MM.1S (cell line): ENCODE results near the gene TYMS.

Source experiments
- DNase-seq: peaks from one replicate; pipeline ENCODE4 v3.0.0-alpha.2; 2015
- H2AFZ ChIP-seq: fragments of 300-600 bp; sonication (generic); 2 replicates; pipeline ENCODE4 v1.6.0; 2016; ENCODE audit warnings: antibody characterized with exemption, low read length
- H3F3A ChIP-seq: fragments of 300-600 bp; sonication (generic); 2 replicates; pipeline ENCODE4 v1.6.1; 2016; ENCODE audit warnings: mild to moderate bottlenecking, antibody characterized with exemption, low read length, moderate library complexity, mixed read lengths; ENCODE audit not compliant: insufficient read depth
- H3K27ac ChIP-seq: fragments of 300-600 bp; sonication (generic); 2 replicates; pipeline ENCODE4 v1.5.1; 2016; ENCODE audit warnings: mild to moderate bottlenecking, low read length
- H3K27me3 ChIP-seq: fragments of 300-600 bp; sonication (generic); replicated peaks from 2 replicates; pipeline ENCODE4 v1.6.0; 2016; ENCODE audit warnings: low read length; ENCODE audit not compliant: insufficient read depth
- H3K36me3 ChIP-seq: fragments of 300-600 bp; sonication (generic); replicated peaks from 2 replicates; pipeline ENCODE4 v1.6.1; 2016; ENCODE audit warnings: mild to moderate bottlenecking, low read length, mixed read lengths; ENCODE audit not compliant: insufficient read depth
- H3K4me1 ChIP-seq: fragments of 300-600 bp; sonication (generic); 2 replicates; pipeline ENCODE4 v1.6.1; 2016; ENCODE audit warnings: low read length, mixed read lengths
- H3K4me2 ChIP-seq: fragments of 300-600 bp; sonication (generic); 2 replicates; pipeline ENCODE4 v1.6.0; 2016; ENCODE audit warnings: low read depth, low read length
- H3K4me3 ChIP-seq: fragments of 300-600 bp; sonication (generic); 2 replicates; pipeline ENCODE4 v1.5.1; 2016; ENCODE audit warnings: low read length, mixed read lengths
- H3K79me2 ChIP-seq: fragments of 300-600 bp; sonication (generic); 2 replicates; pipeline ENCODE4 v1.6.1; 2016; ENCODE audit warnings: mixed run types, low read length, mixed read lengths
- H3K9ac ChIP-seq: fragments of 300-600 bp; sonication (generic); 2 replicates; pipeline ENCODE4 v1.6.1; 2016; ENCODE audit warnings: low read length, mixed read lengths
- H3K9me2 ChIP-seq: fragments of 300-600 bp; sonication (generic); replicated peaks from 2 replicates; pipeline ENCODE4 v1.6.1; 2016; ENCODE audit warnings: mild to moderate bottlenecking, low read length, mixed read lengths; ENCODE audit not compliant: insufficient read depth
- H3K9me3 ChIP-seq: fragments of 300-600 bp; sonication (generic); replicated peaks from 2 replicates; pipeline ENCODE4 v1.6.1; 2016; ENCODE audit warnings: mild to moderate bottlenecking, low read length, mixed read lengths; ENCODE audit not compliant: insufficient read depth
- H4K20me1 ChIP-seq: fragments of 300-600 bp; sonication (generic); 2 replicates; pipeline ENCODE4 v1.6.1; 2016; ENCODE audit warnings: mild to moderate bottlenecking, low read length, moderate library complexity, mixed read lengths; ENCODE audit not compliant: insufficient read depth
- EZH2 ChIP-seq: fragments of 300-600 bp; sonication (generic); optimal IDR thresholded peaks from 2 replicates; pipeline ENCODE3; 2017; ENCODE audit warnings: low read depth, mild to moderate bottlenecking, antibody characterized with exemption, low read length, mixed read lengths
- EZH2phosphoT487 ChIP-seq: fragments of 300-600 bp; sonication (generic); IDR thresholded peaks from 2 replicates; pipeline ENCODE4 v1.6.1; 2018; ENCODE audit warnings: antibody characterized with exemption, low read length
- TF ChIP-seq, protein P1 (sequence below): fragments of 300-600 bp; sonication (generic); IDR thresholded peaks from 2 replicates; pipeline ENCODE4 v1.5.1; 2016; ENCODE audit warnings: antibody characterized with exemption, low read length, mixed read lengths

Gene TYMS

DNA sequence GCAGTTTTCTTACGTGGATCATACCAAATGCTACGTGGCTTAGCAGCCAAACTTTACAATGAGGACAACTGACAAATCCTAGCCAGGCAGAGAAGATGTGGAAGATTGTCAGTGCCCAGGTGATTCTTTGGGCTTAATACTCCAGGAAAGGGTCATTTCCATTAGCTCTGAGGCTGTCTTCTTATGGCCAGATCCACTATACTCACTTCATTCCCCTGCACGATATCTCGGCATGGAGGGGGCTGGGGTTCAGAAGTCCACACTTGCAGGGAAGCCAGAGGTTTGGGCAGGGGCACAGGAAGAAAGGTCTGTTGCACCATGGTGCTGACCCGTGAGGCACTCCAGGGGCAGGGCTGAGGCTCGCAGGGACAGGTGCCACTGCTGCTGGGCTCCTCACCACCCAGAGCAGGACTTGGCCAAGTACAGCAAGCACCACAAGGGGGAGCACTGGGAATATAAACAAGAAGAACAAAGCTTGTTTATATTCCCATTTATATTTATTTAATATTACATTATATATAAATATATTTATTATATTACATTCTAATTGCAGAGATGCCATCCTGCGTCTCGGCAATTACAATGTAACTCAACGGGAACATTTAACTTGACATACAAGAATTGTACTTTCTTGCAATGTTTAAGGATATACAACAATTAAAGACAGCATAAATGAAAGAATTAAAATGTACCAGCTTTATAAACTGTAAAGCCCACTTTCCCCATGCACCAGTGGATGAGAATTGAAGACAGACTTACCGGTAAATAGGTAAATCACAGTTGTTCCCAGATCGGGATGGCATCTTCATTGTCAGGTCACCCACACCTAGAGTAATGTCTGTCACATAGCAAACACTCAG lies 33.5 kb upstream of the TYMS start:
- no peaks in the 10 kb centered on the region for H3F3A ChIP-seq
- no peaks in the 10 kb centered on the region for H3K79me2 ChIP-seq
- H3K4me1 ChIP-seq, result no peaks in the 10 kb centered on the region
- H2AFZ ChIP-seq, result peak overlapping the region; percentile 41; the same call in 1 of the 2 replicates
- TF ChIP-seq EZH2phosphoT487, result no peak
- TF ChIP-seq, protein P1, sequence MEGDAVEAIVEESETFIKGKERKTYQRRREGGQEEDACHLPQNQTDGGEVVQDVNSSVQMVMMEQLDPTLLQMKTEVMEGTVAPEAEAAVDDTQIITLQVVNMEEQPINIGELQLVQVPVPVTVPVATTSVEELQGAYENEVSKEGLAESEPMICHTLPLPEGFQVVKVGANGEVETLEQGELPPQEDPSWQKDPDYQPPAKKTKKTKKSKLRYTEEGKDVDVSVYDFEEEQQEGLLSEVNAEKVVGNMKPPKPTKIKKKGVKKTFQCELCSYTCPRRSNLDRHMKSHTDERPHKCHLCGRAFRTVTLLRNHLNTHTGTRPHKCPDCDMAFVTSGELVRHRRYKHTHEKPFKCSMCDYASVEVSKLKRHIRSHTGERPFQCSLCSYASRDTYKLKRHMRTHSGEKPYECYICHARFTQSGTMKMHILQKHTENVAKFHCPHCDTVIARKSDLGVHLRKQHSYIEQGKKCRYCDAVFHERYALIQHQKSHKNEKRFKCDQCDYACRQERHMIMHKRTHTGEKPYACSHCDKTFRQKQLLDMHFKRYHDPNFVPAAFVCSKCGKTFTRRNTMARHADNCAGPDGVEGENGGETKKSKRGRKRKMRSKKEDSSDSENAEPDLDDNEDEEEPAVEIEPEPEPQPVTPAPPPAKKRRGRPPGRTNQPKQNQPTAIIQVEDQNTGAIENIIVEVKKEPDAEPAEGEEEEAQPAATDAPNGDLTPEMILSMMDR, result peak; percentile 59
- TF ChIP-seq EZH2, result no peak
- H3K36me3 ChIP-seq, result no peaks in the 10 kb centered on the region
- H3K4me2 ChIP-seq, result no peak overlapping the region
- no peak overlapping the region for H3K27ac ChIP-seq
- peak; percentile 75 for DNase-seq
- H3K9ac ChIP-seq, result no peak overlapping the region
- H3K9me3 ChIP-seq, result no peaks in the 10 kb centered on the region
- H4K20me1 ChIP-seq, result no peaks in the 10 kb centered on the region
- H3K27me3 ChIP-seq, result no peaks in the 10 kb centered on the region
- H3K9me2 ChIP-seq, result no peaks in the 10 kb centered on the region
- no peak overlapping the region for H3K4me3 ChIP-seq

DNA sequence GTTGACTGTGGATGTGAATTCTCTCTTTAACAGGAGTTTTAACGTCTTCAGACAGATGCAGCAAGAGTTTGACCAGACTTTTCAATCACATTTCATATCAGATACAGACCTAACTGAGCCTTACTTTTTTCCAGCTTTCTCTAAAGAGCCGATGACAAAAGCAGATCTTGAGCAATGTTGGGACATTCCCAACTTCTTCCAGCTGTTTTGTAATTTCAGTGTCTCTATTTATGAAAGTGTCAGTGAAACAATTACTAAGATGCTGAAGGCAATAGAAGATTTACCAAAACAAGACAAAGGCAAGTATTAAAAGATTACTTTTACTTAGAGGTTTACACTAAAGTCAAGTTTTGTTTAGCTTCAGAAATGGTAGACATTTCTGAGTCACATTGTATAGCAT lies 30.2 kb upstream of the TYMS start:
- Histone ChIP-seq H3K27me3 (no peaks in the 10 kb centered on the region), H3K9ac (no peak overlapping the region), H3K4me3 (no peak overlapping the region), H4K20me1 (no peaks in the 10 kb centered on the region), H2AFZ (no peak overlapping the region), H3K27ac (no peak overlapping the region), H3K79me2 (no peaks in the 10 kb centered on the region), H3K9me3 (no peaks in the 10 kb centered on the region), H3F3A (no peaks in the 10 kb centered on the region), H3K36me3 (no peaks in the 10 kb centered on the region), H3K4me1 (no peaks in the 10 kb centered on the region), H3K9me2 (no peaks in the 10 kb centered on the region), H3K4me2 (no peak overlapping the region)
- no peak for DNase-seq
- no peak for TF ChIP-seq EZH2
- TF ChIP-seq EZH2phosphoT487, result no peak
- TF ChIP-seq, protein P1, result no peak

DNA sequence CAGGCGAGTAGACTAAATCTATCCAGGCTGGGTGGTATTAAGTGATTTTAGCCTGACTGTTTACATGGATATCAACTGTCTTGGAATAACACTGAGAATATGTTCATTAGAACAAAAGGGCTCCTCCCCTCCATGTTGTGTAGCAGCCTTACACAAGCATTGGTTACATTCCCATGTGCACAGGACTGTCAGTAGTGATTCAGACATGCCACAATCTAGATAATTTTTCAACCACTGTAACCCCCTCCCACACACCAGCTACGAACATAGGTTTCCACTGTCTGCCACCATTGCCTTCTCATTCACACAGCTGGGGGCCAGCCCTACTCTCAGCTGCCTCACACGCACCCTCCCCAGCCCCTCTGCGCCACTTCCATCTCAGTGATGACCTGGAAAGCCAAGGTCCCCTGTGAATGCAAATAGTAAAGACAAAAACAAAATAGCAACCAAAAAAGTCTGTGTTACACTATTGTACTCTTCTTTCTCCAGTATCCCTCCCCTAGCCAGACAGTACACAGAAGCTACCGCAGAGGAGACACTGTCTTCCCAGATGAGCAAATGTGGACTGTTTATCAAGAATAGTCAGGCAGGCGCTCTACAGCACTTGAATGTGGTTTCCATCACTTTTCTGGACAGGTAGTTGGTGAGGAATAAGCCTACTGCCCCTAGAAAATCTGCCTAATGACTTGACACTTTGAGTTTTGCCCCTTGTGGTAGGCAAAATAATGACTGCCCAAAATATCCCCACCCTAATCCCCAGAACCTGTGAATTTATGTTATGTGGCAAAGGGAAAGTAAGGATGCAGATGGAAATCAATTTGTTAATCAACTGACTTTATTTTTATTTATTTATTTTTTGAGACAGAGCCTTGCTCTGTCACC lies 27.9 kb upstream of the TYMS start:
- H3K36me3 ChIP-seq, result no peaks in the 10 kb centered on the region
- H3K4me1 ChIP-seq, result no peaks in the 10 kb centered on the region
- H3K4me3 ChIP-seq, result no peak overlapping the region
- H3K9ac ChIP-seq, result no peak overlapping the region
- TF ChIP-seq EZH2phosphoT487 (no peak), EZH2 (no peak)
- TF ChIP-seq, protein P1, result peak; percentile 19; the same call in 1 of the 2 replicates
- no peaks in the 10 kb centered on the region for H3K27me3 ChIP-seq
- H2AFZ ChIP-seq, result no peak overlapping the region
- no peak overlapping the region for H3K27ac ChIP-seq
- DNase-seq, result no peak
- H4K20me1 ChIP-seq, result no peaks in the 10 kb centered on the region
- no peaks in the 10 kb centered on the region for H3F3A ChIP-seq
- H3K9me2 ChIP-seq, result no peaks in the 10 kb centered on the region
- no peaks in the 10 kb centered on the region for H3K79me2 ChIP-seq
- no peak overlapping the region for H3K4me2 ChIP-seq
- H3K9me3 ChIP-seq, result no peaks in the 10 kb centered on the region
